ENCODE data around the gene GTF3C1. TPM values are rescaled to one million over a fixed set of nuclear protein-coding genes. Genes with fewer than 3 reads are reported as not detected.

Gene GTF3C1
- total and polyA plus RNA-seq, 4 donors: 15.3 to 28.0 (median 22.2) TPM

GRCh38 chr16:27597361-27597760 lies 47.6 kb upstream of the GTF3C1 start (continued):
- TF ChIP-seq ZBTB33 (IDR thresholded peaks at IDR 0.05) (no peak), GABPA (IDR thresholded peaks at IDR 0.05 in 1 of 2, conservative IDR thresholded peaks at IDR 0.05 in 1 of 2) (no peak), FOXA2 (IDR thresholded peaks at IDR 0.05) (no peak), MAX (IDR thresholded peaks at IDR 0.05) (no peak), EGR1 (IDR thresholded peaks at IDR 0.05; ENCODE audit: low read depth in 2 of 2) (no peak), HNF4A (conservative IDR thresholded peaks at IDR 0.05) (no peak), NR2F2 (IDR thresholded peaks at IDR 0.05) (no peak), FOXA1 (IDR thresholded peaks at IDR 0.05) (no peak), JUND (IDR thresholded peaks at IDR 0.05) (no peak), HNF4G (IDR thresholded peaks at IDR 0.05) (no peak), RXRA (IDR thresholded peaks at IDR 0.05) (no peak)

- H3K9me3 ChIP-seq (ENCODE audit: control insufficient read depth in 4 of 4, low read length in 3 of 4): no peaks in the 10 kb centered on the region
- H3K9ac ChIP-seq (ENCODE audit: low read depth in 1 of 2, low read length in 2 of 2): no peak overlapping the region
- no peak overlapping the region for H3K4me3 ChIP-seq (ENCODE audit: low read depth in 1 of 3, low read length in 3 of 3)
- no peaks in the 10 kb centered on the region for H3K36me3 ChIP-seq (ENCODE audit: control insufficient read depth in 4 of 4, insufficient read depth in 3 of 4, low read depth in 1 of 4, low read length in 3 of 4)
- no peak overlapping the region for H3K27ac ChIP-seq (ENCODE audit: low read depth in 1 of 2, low read length in 2 of 2)
- TF ChIP-seq MAX (IDR thresholded peaks at IDR 0.05): no peak
- TF ChIP-seq GABPA (IDR thresholded peaks at IDR 0.05 in 1 of 2, conservative IDR thresholded peaks at IDR 0.05 in 1 of 2): no peak
- TF ChIP-seq RXRA (IDR thresholded peaks at IDR 0.05): no peak
- TF ChIP-seq FOXA2 (IDR thresholded peaks at IDR 0.05): no peak
- no peak for TF ChIP-seq YY1 (IDR thresholded peaks at IDR 0.05)
- no peak for TF ChIP-seq HNF4G (IDR thresholded peaks at IDR 0.05)
- TF ChIP-seq RAD21 (IDR thresholded peaks at IDR 0.05): no peak
- no peak for TF ChIP-seq JUND (IDR thresholded peaks at IDR 0.05)
- TF ChIP-seq ATF3 (IDR thresholded peaks at IDR 0.05): no peak
- no peak for TF ChIP-seq EGR1 (IDR thresholded peaks at IDR 0.05; ENCODE audit: low read depth in 2 of 2)
- TF ChIP-seq FOXA1 (IDR thresholded peaks at IDR 0.05): no peak
- no peak for TF ChIP-seq TAF1 (conservative IDR thresholded peaks at IDR 0.05)
- no peak for TF ChIP-seq NR2F2 (IDR thresholded peaks at IDR 0.05)
- no peak for TF ChIP-seq SP1 (IDR thresholded peaks at IDR 0.05)
- TF ChIP-seq, protein P1, sequence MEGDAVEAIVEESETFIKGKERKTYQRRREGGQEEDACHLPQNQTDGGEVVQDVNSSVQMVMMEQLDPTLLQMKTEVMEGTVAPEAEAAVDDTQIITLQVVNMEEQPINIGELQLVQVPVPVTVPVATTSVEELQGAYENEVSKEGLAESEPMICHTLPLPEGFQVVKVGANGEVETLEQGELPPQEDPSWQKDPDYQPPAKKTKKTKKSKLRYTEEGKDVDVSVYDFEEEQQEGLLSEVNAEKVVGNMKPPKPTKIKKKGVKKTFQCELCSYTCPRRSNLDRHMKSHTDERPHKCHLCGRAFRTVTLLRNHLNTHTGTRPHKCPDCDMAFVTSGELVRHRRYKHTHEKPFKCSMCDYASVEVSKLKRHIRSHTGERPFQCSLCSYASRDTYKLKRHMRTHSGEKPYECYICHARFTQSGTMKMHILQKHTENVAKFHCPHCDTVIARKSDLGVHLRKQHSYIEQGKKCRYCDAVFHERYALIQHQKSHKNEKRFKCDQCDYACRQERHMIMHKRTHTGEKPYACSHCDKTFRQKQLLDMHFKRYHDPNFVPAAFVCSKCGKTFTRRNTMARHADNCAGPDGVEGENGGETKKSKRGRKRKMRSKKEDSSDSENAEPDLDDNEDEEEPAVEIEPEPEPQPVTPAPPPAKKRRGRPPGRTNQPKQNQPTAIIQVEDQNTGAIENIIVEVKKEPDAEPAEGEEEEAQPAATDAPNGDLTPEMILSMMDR (IDR thresholded peaks at IDR 0.05; ENCODE audit: low read depth, low read length, missing input control): no peak
- no peaks in the 10 kb centered on the region for H3K27me3 ChIP-seq (ENCODE audit: control insufficient read depth in 4 of 4, insufficient read depth in 4 of 4, low read length in 3 of 4)
- no peak for DNase-seq (ENCODE audit: low spot score)
- 95% methylated on average over 4 of the region's 4 CpGs for WGBS
- H3K4me1 ChIP-seq (ENCODE audit: control insufficient read depth in 4 of 4, insufficient read depth in 4 of 4, low read length in 3 of 4): no peaks in the 10 kb centered on the region
Observed at GRCh38 chr16:27596411-27596810, 46.7 kb upstream of the GTF3C1 start.

- Histone ChIP-seq H3K4me1 (ENCODE audit: control insufficient read depth in 4 of 4, insufficient read depth in 4 of 4, low read length in 3 of 4) (no peaks in the 10 kb centered on the region), H3K27ac (ENCODE audit: low read depth in 1 of 2, low read length in 2 of 2) (no peak overlapping the region), H3K4me3 (ENCODE audit: low read depth in 1 of 3, low read length in 3 of 3) (no peak overlapping the region), H3K9me3 (ENCODE audit: control insufficient read depth in 4 of 4, low read length in 3 of 4) (no peaks in the 10 kb centered on the region), H3K9ac (ENCODE audit: low read depth in 1 of 2, low read length in 2 of 2) (no peak overlapping the region), H3K36me3 (ENCODE audit: control insufficient read depth in 4 of 4, insufficient read depth in 3 of 4, low read depth in 1 of 4, low read length in 3 of 4) (no peaks in the 10 kb centered on the region), H3K27me3 (ENCODE audit: control insufficient read depth in 4 of 4, insufficient read depth in 4 of 4, low read length in 3 of 4) (no peaks in the 10 kb centered on the region)
- no peak for DNase-seq (ENCODE audit: low spot score)
- 78% methylated on average over 6 of the region's 6 CpGs for WGBS
- TF ChIP-seq FOXA2 (IDR thresholded peaks at IDR 0.05) (no peak), ZBTB33 (IDR thresholded peaks at IDR 0.05) (no peak), EGR1 (IDR thresholded peaks at IDR 0.05; ENCODE audit: low read depth in 2 of 2) (no peak), JUND (IDR thresholded peaks at IDR 0.05) (no peak), FOXA1 (IDR thresholded peaks at IDR 0.05) (no peak), YY1 (IDR thresholded peaks at IDR 0.05) (no peak), ATF3 (IDR thresholded peaks at IDR 0.05) (no peak), SP1 (IDR thresholded peaks at IDR 0.05) (no peak), HNF4A (conservative IDR thresholded peaks at IDR 0.05) (no peak), RXRA (IDR thresholded peaks at IDR 0.05) (no peak), RAD21 (IDR thresholded peaks at IDR 0.05) (no peak), HNF4G (IDR thresholded peaks at IDR 0.05) (no peak)
- TF ChIP-seq, protein P1 (IDR thresholded peaks at IDR 0.05; ENCODE audit: low read depth, low read length, missing input control): no peak
Observed at GRCh38 chr16:27595993-27596392, 46.3 kb upstream of the GTF3C1 start.

Data from liver (tissue), 9 donors.